PC-3 (cell line): Measurements from ENCODE around the gene FMO2. TPM values are rescaled to one million over a fixed set of nuclear protein-coding genes. Genes with fewer than 3 reads are reported as not detected.

ENCODE experiments used
- ATAC-seq: fragments of 200-7000 bp; cut with Tn5 transposase; 2 replicates; pipeline ENCODE4 v1.9.1; 2020; ENCODE audit warnings: mild to moderate bottlenecking, moderate library complexity
- BruUV-seq: library from RNA; stranded (reverse); fragments of 400-500 nt; replicated peaks from 2 replicates; lab custom pipeline; 2021; lab: Mats Ljungman, UMichigan
- CTCF ChIA-PET: fragments of 300-600 bp; sonication (Branson Sonifier 250); formaldehyde crosslinking; loops from one replicate; lab custom pipeline; 2022; ENCODE audit warnings: antibody characterized with exemption; lab: Charles Lee
- POLR2A ChIA-PET: fragments of 300-600 bp; sonication (Branson Sonifier 250); formaldehyde crosslinking; loops from one replicate; lab custom pipeline; 2022; ENCODE audit warnings: antibody characterized with exemption; ENCODE audit not compliant: unreplicated experiment; lab: Charles Lee
- DNase-seq: peaks from one replicate; pipeline ENCODE4 v3.0.0-alpha.2; 2015
- H2AFZ ChIP-seq: fragments of 300-600 bp; sonication (generic); 2 replicates; pipeline ENCODE4 v1.6.0; 2016; ENCODE audit warnings: antibody characterized with exemption, low read length
- H3F3A ChIP-seq: fragments of 300-600 bp; sonication (generic); one replicate; pipeline ENCODE4 v1.6.0; 2017; ENCODE audit warnings: antibody characterized with exemption, low read length, control low read depth, mild to moderate bottlenecking; ENCODE audit not compliant: unreplicated experiment
- H3K27ac ChIP-seq: fragments of 300-600 bp; sonication (generic); 2 replicates; pipeline ENCODE4 v1.5.1; 2016; ENCODE audit warnings: mild to moderate bottlenecking, low read length
- H3K27me3 ChIP-seq: fragments of 300-600 bp; sonication (generic); 2 replicates; pipeline ENCODE4 v1.6.1; 2016; ENCODE audit warnings: low read length, mixed read lengths
- H3K36me3 ChIP-seq: fragments of 300-600 bp; sonication (generic); 2 replicates; pipeline ENCODE4 v1.6.1; 2016; ENCODE audit warnings: low read depth, mixed run types, low read length, mixed read lengths
- H3K4me1 ChIP-seq: fragments of 300-600 bp; sonication (generic); 2 replicates; pipeline ENCODE4 v1.5.1; 2016; ENCODE audit warnings: low read length; ENCODE audit not compliant: insufficient read depth
- H3K4me2 ChIP-seq: fragments of 300-600 bp; sonication (generic); 2 replicates; pipeline ENCODE4 v1.6.0; 2016; ENCODE audit warnings: low read length
- H3K4me3 ChIP-seq: fragments of 300-600 bp; sonication (generic); 2 replicates; pipeline ENCODE4 v1.5.1; 2016; ENCODE audit warnings: mild to moderate bottlenecking, low read length, mixed read lengths
- H3K79me2 ChIP-seq: fragments of 300-600 bp; sonication (generic); 2 replicates; pipeline ENCODE4 v1.6.1; 2017; ENCODE audit warnings: low read length, mixed read lengths
- H3K9ac ChIP-seq: fragments of 300-600 bp; sonication (generic); 2 replicates; pipeline ENCODE4 v1.6.0; 2016; ENCODE audit warnings: mild to moderate bottlenecking, low read length
- H3K9me2 ChIP-seq: fragments of 300-600 bp; sonication (generic); replicated peaks from 2 replicates; pipeline ENCODE4 v1.6.1; 2016; ENCODE audit warnings: mixed run types, low read length, mixed read lengths
- H3K9me3 ChIP-seq: fragments of 300-600 bp; sonication (generic); 2 replicates; pipeline ENCODE4 v1.6.1; 2016; ENCODE audit warnings: low read length, mixed read lengths
- H4K20me1 ChIP-seq: fragments of 300-600 bp; sonication (generic); 2 replicates; pipeline ENCODE4 v1.6.1; 2016; ENCODE audit warnings: low read length, mixed read lengths
- EZH2 ChIP-seq: fragments of 300-600 bp; sonication (generic); IDR thresholded peaks from one replicate; pipeline ENCODE4 v1.6.1; 2017; ENCODE audit warnings: antibody characterized with exemption, mild to moderate bottlenecking, low read length; ENCODE audit not compliant: unreplicated experiment
- EZH2phosphoT487 ChIP-seq: fragments of 300-600 bp; sonication (generic); IDR thresholded peaks from 2 replicates; pipeline ENCODE4 v1.6.1; 2018; ENCODE audit warnings: mild to moderate bottlenecking, antibody characterized with exemption, low read length, borderline replicate concordance
- intact Hi-C: fragments of 100-400 bp; cut with micrococcal nuclease; formaldehyde crosslinking; loops from 2 replicates; pipeline ENCODE4 v1.9.0; 2023
- total RNA-seq: library from RNA; depleted of rRNA; stranded (reverse); fragments of >200 nt; gene quantifications from 2 replicates; pipeline ENCODE4 v1.2.3, GENCODE V29; 2014
- TF ChIP-seq, protein P1 (sequence below): fragments of 300-600 bp; sonication (generic); conservative IDR thresholded peaks from 2 replicates; pipeline ENCODE4 v1.5.1; 2017; ENCODE audit warnings: antibody characterized with exemption, low read depth, mild to moderate bottlenecking, low read length

FMO2 gene
- total RNA-seq, 1 experiment from 2014 or later: not detected

DNA sequence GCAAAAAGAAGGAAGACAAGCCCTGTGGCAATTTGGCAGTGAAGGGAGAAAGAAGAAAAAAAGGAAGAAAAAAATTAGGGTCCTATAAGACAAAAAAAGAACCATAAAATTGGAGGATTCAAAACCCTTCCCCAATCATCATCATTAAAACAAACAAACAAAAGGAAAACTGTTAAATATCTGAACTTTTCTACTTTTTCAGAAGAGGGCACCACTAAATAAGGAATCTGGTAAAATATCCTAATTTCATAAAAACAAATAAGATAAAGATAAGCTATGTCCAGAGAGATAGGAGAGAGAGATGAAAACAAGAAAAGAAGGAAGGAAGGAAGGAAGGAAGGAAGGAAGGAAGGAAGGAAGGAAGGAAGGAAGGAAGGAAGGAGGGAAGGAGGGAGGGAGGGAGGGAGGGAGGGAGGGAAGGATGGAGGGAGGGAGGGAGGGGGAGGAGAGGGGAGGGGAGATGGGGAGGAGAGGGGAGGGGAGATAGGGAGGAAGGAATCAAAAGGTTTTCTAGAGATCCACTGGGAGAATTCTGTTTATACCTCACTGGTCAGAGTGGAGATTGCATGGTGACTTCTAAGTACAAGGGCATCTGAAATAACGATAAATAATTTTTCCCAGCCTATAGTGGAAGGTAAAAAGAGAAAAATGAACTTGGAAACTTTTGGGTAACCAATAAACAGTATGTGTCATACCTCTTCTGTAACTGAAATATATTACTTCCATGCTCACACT, 10.4 kb upstream of the FMO2 start:
- intact Hi-C loops: no loop called here
- Histone ChIP-seq H3K4me1 (no peaks in the 10 kb centered on the region), H3K9ac (no peak overlapping the region), H3K27ac (no peak overlapping the region), H4K20me1 (no peaks in the 10 kb centered on the region), H3K36me3 (no peaks in the 10 kb centered on the region), H3K9me3 (no peaks in the 10 kb centered on the region), H3K79me2 (no peaks in the 10 kb centered on the region), H3K27me3 (peaks cover 32% of the 10 kb centered on the region), H3K9me2 (no peaks in the 10 kb centered on the region), H3K4me2 (no peak overlapping the region), H2AFZ (no peak overlapping the region), H3K4me3 (no peak overlapping the region), H3F3A (no peaks in the 10 kb centered on the region)
- BruUV-seq: no TSS peak
- ChIA-PET CTCF (no interaction called here), POLR2A (no interaction called here)
- no peak for ATAC-seq
- TF ChIP-seq EZH2phosphoT487 (no peak), EZH2 (no peak)
- TF ChIP-seq, protein P1, sequence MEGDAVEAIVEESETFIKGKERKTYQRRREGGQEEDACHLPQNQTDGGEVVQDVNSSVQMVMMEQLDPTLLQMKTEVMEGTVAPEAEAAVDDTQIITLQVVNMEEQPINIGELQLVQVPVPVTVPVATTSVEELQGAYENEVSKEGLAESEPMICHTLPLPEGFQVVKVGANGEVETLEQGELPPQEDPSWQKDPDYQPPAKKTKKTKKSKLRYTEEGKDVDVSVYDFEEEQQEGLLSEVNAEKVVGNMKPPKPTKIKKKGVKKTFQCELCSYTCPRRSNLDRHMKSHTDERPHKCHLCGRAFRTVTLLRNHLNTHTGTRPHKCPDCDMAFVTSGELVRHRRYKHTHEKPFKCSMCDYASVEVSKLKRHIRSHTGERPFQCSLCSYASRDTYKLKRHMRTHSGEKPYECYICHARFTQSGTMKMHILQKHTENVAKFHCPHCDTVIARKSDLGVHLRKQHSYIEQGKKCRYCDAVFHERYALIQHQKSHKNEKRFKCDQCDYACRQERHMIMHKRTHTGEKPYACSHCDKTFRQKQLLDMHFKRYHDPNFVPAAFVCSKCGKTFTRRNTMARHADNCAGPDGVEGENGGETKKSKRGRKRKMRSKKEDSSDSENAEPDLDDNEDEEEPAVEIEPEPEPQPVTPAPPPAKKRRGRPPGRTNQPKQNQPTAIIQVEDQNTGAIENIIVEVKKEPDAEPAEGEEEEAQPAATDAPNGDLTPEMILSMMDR: no peak
- no peak for DNase-seq

DNA sequence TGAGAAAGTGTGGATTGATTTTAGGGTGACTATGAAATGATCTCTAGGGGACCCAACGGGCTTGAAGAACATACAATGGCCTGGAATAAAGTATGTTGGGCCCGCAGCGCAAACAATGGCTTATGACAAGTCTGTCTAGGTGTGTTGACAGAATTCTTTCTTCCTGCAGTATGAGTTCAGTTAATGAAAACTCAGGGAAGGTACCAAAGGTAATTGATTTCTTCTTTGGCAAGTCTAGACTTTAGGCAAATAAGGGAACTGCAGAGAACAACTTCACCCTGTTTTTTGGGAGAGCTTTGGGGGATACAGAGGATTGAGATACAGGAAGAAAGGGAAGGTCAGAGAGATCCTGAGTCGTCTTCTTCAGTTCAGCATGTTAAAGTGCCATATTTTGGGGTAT, 7.8 kb upstream of the FMO2 start:
- no peaks in the 10 kb centered on the region for H3K4me1 ChIP-seq
- H3K4me2 ChIP-seq: no peak overlapping the region
- no peaks in the 10 kb centered on the region for H3K79me2 ChIP-seq
- H3K27ac ChIP-seq: no peak overlapping the region
- no peak overlapping the region for H3K4me3 ChIP-seq
- ATAC-seq (no peak), DNase-seq (no peak)
- no peaks in the 10 kb centered on the region for H3F3A ChIP-seq
- H2AFZ ChIP-seq: no peak overlapping the region
- no peak overlapping the region for H3K9ac ChIP-seq
- H3K9me3 ChIP-seq: no peaks in the 10 kb centered on the region
- BruUV-seq: no TSS peak
- ChIA-PET CTCF (no interaction called here), POLR2A (no interaction called here)
- H4K20me1 ChIP-seq: no peaks in the 10 kb centered on the region
- intact Hi-C loops: no loop called here
- H3K27me3 ChIP-seq: peaks cover 45% of the 10 kb centered on the region
- H3K9me2 ChIP-seq: no peaks in the 10 kb centered on the region
- TF ChIP-seq, protein P1: no peak
- TF ChIP-seq EZH2: no peak
- no peak for TF ChIP-seq EZH2phosphoT487
- no peaks in the 10 kb centered on the region for H3K36me3 ChIP-seq
